ENCODE results near the gene TACSTD2. TPM values are rescaled to one million over a fixed set of nuclear protein-coding genes. Genes with fewer than 3 reads are reported as not detected.
A peak's percentile ranks its signal among the peaks of the same experiment; 100 is the strongest.
"Not testable (repeated sequence)": the region's sequence is repeated elsewhere in the genome, so short reads cannot be mapped to it uniquely, and the experiment has no call there.

TACSTD2 gene
- total RNA-seq, 1 donor from 2014 or later: 124 TPM

DNA sequence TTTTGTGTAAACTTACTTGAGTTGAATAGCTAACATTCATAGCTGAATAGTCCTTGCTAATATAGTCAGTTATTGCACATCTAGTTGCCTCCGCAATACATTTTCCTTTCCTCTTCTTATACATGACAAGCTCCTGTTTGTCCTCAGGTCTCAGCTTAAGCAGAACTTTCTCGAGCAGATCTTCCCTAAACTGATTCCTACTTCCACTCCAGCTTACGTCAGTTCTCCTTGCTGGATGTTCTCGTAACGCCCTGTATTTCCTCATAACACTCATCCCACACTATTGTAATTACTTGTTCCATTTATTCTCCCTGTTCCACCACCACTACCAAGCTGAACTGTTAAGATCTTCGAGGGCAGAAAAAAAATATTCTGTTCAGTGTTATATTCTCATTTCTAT is 15.4 kb downstream of the TACSTD2 start:
- no peak for FAIRE-seq

DNA sequence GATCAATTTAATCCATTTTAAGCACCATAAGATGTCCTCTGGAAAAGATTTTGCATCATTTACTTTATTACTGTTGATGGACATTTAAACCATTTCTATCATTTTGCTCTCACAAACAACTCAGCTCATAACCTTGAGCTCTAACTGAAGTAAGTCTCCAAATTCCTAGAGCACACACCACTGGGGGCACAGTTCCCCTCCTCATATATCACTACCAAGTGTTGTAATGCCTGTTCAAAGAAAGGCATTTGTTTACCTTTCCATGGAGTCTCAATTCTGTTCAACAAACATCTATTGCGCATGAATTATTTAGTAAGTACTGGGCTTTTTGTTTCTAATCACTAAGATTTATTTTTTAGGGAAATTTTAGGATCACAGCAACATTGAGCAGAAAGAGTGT is 21.7 kb downstream of the TACSTD2 start:
- TF ChIP-seq, protein P1, sequence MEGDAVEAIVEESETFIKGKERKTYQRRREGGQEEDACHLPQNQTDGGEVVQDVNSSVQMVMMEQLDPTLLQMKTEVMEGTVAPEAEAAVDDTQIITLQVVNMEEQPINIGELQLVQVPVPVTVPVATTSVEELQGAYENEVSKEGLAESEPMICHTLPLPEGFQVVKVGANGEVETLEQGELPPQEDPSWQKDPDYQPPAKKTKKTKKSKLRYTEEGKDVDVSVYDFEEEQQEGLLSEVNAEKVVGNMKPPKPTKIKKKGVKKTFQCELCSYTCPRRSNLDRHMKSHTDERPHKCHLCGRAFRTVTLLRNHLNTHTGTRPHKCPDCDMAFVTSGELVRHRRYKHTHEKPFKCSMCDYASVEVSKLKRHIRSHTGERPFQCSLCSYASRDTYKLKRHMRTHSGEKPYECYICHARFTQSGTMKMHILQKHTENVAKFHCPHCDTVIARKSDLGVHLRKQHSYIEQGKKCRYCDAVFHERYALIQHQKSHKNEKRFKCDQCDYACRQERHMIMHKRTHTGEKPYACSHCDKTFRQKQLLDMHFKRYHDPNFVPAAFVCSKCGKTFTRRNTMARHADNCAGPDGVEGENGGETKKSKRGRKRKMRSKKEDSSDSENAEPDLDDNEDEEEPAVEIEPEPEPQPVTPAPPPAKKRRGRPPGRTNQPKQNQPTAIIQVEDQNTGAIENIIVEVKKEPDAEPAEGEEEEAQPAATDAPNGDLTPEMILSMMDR (IDR thresholded peaks at IDR 0.05; ENCODE audit: insufficient read depth, low read length, severe bottlenecking): no peak
- DNase-seq (ENCODE audit: low read depth): no peak
- no peak for FAIRE-seq
- Histone ChIP-seq H3K36me3 (ENCODE audit: control insufficient read depth, insufficient read depth, low read length) (no peaks in the 10 kb centered on the region), H3K27me3 (ENCODE audit: control insufficient read depth, insufficient read depth, low read length) (no peaks in the 10 kb centered on the region), H3K4me3 (ENCODE audit: low read depth, low read length) (no peak overlapping the region)

More for the DNA sequence above, 15.4 kb downstream of the TACSTD2 start:
- TF ChIP-seq, protein P1 (IDR thresholded peaks at IDR 0.05; ENCODE audit: insufficient read depth, low read length, severe bottlenecking): no peak
- H3K36me3 ChIP-seq (ENCODE audit: control insufficient read depth, insufficient read depth, low read length): no peaks in the 10 kb centered on the region
- no peak for DNase-seq (ENCODE audit: low read depth)
- no peaks in the 10 kb centered on the region for H3K27me3 ChIP-seq (ENCODE audit: control insufficient read depth, insufficient read depth, low read length)
- H3K4me3 ChIP-seq (ENCODE audit: low read depth, low read length): no peak overlapping the region

- TF ChIP-seq, protein P1 (IDR thresholded peaks at IDR 0.05; ENCODE audit: insufficient read depth, low read length, severe bottlenecking): no peak
- no peaks in the 10 kb centered on the region for H3K36me3 ChIP-seq (ENCODE audit: control insufficient read depth, insufficient read depth, low read length)
- DNase-seq (ENCODE audit: low read depth): no peak
- no peaks in the 10 kb centered on the region for H3K27me3 ChIP-seq (ENCODE audit: control insufficient read depth, insufficient read depth, low read length)
- FAIRE-seq: no peak
- H3K4me3 ChIP-seq (ENCODE audit: low read depth, low read length): no peak overlapping the region
Measured at GRCh38 chr1:58551186-58552140, 25.6 kb downstream of the TACSTD2 start.

GRCh38 chr1:58549291-58549690 is 27.8 kb downstream of the TACSTD2 start:
- H3K36me3 ChIP-seq (ENCODE audit: control insufficient read depth, insufficient read depth, low read length); H3K27me3 ChIP-seq (ENCODE audit: control insufficient read depth, insufficient read depth, low read length); FAIRE-seq; H3K4me3 ChIP-seq (ENCODE audit: low read depth, low read length); DNase-seq (ENCODE audit: low read depth): not testable (repeated sequence)

DNA sequence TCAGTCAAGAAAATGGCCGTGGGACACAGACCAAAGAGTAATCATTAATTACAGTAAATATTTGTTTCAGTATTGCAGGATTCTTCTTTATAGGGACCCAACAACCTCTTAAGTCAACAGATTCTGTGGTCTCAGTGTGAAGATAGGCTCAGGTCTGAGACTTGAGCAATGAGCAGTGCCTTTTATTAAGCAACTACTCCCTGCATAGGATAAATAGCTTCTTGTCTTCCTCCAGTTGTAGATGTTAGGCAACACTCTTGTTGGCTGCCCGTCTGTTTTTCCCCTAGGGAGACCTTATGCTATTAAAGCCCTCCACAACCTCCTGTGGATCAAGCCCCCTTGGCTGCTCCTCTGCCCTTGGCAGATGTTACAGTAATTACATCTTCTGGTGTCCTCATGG is 28.7 kb downstream of the TACSTD2 start:
- DNase-seq (ENCODE audit: low read depth) (no peak), FAIRE-seq (no peak)
- H3K36me3 ChIP-seq (ENCODE audit: control insufficient read depth, insufficient read depth, low read length): no peaks in the 10 kb centered on the region
- H3K27me3 ChIP-seq (ENCODE audit: control insufficient read depth, insufficient read depth, low read length): no peaks in the 10 kb centered on the region
- TF ChIP-seq, protein P1 (IDR thresholded peaks at IDR 0.05; ENCODE audit: insufficient read depth, low read length, severe bottlenecking): no peak
- H3K4me3 ChIP-seq (ENCODE audit: low read depth, low read length): no peak overlapping the region

DNA sequence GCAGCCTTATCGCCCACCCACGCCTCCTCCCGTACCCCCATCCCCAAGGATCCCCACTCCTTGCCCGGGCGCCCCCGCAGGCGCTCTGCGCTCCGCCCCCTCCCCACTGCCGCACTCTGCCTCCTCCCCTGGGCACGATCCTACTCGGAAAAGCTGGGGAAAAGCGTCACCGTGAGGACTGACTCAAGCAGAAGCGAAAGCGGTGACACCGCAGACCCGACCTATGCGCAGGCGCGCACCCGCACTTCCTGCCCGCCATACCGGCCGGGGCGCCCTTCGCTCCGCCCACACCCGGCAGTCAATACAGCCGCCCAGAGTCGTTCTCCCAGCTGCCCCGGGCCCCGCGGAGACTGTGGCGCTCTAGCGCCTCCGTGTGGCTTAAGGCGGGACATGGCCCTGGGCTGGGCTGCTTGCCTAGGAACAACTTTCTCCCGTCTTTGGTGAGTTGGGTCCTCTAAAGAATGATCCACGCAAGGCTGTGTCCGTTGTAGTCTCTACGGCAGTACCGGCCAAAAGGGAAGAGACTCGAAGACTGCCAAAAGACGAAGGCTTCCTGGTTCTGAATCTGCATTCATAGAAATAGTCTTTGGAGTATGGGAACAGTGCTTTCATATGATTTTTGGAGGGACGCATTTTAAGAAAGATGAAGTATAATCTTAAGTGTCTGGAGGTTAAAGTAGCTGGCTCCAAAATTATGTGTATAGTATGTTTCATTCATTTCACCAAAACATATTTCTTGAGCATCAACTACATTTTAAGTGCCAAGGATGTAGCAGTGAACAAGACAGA is 30.3 kb downstream of the TACSTD2 start, which contains the start of gene OMA1:
Gene OMA1, minus strand, starts transcription at position 207 of the 789 bp plus-strand sequence. CDS start 7,432 bp downstream, outside the sequence.
- FAIRE-seq (no peak), DNase-seq (ENCODE audit: low read depth) (peak; percentile 92)
- Histone ChIP-seq H3K36me3 (ENCODE audit: control insufficient read depth, insufficient read depth, low read length) (no peaks in the 10 kb centered on the region), H3K27me3 (ENCODE audit: control insufficient read depth, insufficient read depth, low read length) (no peaks in the 10 kb centered on the region), H3K4me3 (ENCODE audit: low read depth, low read length) (peak within 1 kb of the TSS; percentile 62)
- TF ChIP-seq, protein P1 (IDR thresholded peaks at IDR 0.05; ENCODE audit: insufficient read depth, low read length, severe bottlenecking): peak; percentile 99

Measured in bronchial epithelial cell (primary cell).